Aorta (tissue), 5 donors: Measurements from ENCODE around the gene PPM1H. TPM values are rescaled to one million over a fixed set of nuclear protein-coding genes. Genes with fewer than 3 reads are reported as not detected.

Source experiments
- ATAC-seq: fragments of 200-7000 bp; cut with Tn5 transposase; one replicate; pipeline ENCODE4 v1.9.1; 2022; ENCODE audit warnings: moderate library complexity; ENCODE audit not compliant: low FRiP score
- DNase-seq, 2 donors: peaks; one replicate each; pipeline ENCODE4 v3.0.0-alpha.2; 2020
- H3K27ac ChIP-seq, 2 donors: one replicate each; pipeline ENCODE4 v1.5.1; 2013; ENCODE audit warnings: low read length in 2 of 2, mild to moderate bottlenecking in 2 of 2, moderate library complexity in 2 of 2, control low read depth in 1 of 2, inconsistent platforms in 1 of 2, low read depth in 1 of 2
- H3K27me3 ChIP-seq, 2 donors: one replicate each; pipeline ENCODE4 v1.6.1; 2013; ENCODE audit warnings: control low read depth in 1 of 2, low read length in 1 of 2, mild to moderate bottlenecking in 1 of 2, moderate library complexity in 1 of 2; ENCODE audit not compliant: insufficient read depth in 2 of 2, control insufficient read depth in 1 of 2
- H3K36me3 ChIP-seq, 2 donors: one replicate each; pipeline ENCODE4 v1.6.1; 2013; ENCODE audit warnings: control low read depth in 1 of 2, low read length in 1 of 2, mild to moderate bottlenecking in 1 of 2; ENCODE audit not compliant: insufficient read depth in 2 of 2, control insufficient read depth in 1 of 2
- H3K4me1 ChIP-seq, 2 donors: one replicate each; pipeline ENCODE4 v1.6.1; 2013; ENCODE audit warnings: low read length in 2 of 2, control low read depth in 1 of 2, mild to moderate bottlenecking in 1 of 2, moderate library complexity in 1 of 2; ENCODE audit not compliant: insufficient read depth in 2 of 2, control insufficient read depth in 1 of 2
- H3K4me3 ChIP-seq, 2 donors: one replicate each; pipeline ENCODE4 v1.5.1; 2013; ENCODE audit warnings: low read length in 2 of 2, control low read depth in 1 of 2, mild to moderate bottlenecking in 1 of 2
- H3K9me3 ChIP-seq: one replicate; pipeline ENCODE4 v1.6.1; 2013; ENCODE audit warnings: mild to moderate bottlenecking, low read length; ENCODE audit not compliant: control insufficient read depth
- WGBS, 2 donors: extraction: QIAGEN DNeasy Blood & Tissue Kit; methylation state at CpG; one replicate each; pipeline ENCODE4 v1.1.7; 2013; 5-methylcytosine and 5-hydroxymethylcytosine counted together
- intact Hi-C, 2 donors: fragments of 100-400 bp; cut with DNase I; formaldehyde crosslinking; loops; one replicate each; pipeline versions ENCODE4 v1.14.2 to v1.15.0; 2022
- polyA plus RNA-seq, 2 donors: library from polyadenylated mRNA; stranded (reverse); fragments of 200-250 nt; gene quantifications; one replicate each; pipeline ENCODE4 v1.2.3, GENCODE V29; 2013
- total RNA-seq, 2 donors: library from RNA; stranded (reverse); fragmentation: NEBNext Ultra II Directional; extraction: Animal tissue kit (Norgen Biotek cat#: 25700); gene quantifications; one replicate each; pipeline ENCODE4 v1.2.1, GENCODE V29; 2021
- donor health status: healthy with polysubstance abuse.
- donor health status: Bipolar disorder and iron deficiency.
- donor health status: DM: no; HTN: no; CAD: no.
- donor health status: DM: no; HTN: no; CAD: no.
- donor health status: DM: yes; HTN: yes; CAD: no.

Gene PPM1H
- total and polyA plus RNA-seq, 4 donors: 1.3 to 9.3 (median 3.7) TPM

DNA sequence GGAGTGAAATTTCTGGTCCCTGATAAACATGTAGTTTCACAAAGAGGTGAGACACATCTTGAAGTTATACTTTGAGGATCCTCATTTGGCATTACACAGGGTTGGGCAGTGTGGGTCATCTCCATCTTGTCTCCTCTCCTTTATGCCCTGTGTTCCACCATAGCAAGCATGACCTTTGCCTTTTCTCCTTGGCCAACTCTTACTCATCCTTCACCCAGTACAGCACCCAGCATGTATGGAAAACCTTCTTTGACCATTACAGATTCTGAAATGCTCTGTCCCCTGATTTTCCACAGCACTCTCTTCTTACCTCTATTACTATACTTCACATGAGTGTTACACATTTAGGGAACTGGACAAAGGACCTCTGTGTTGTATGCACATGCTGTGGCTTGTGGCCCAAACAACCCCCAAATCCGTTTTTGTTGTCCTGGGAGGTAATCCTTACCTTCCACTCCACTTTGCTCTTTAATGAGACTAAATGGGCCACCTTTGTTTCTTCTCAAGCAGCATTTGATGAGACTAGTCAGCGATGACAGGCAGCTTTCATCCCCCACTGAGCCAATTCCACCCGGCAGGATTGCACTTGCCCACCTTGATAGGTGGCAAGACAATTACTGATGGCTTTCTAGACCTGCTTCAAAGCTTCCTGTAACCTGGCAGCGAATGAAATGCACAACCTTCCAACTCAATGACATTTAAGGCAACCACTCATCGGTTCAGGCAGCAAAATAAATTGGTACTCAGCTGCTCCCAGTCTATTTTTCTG lies 304.8 kb downstream of the PPM1H start:
- intact Hi-C loops: no loop called here
- no peaks in the 10 kb centered on the region for H3K4me1 ChIP-seq
- no peaks in the 10 kb centered on the region for H3K36me3 ChIP-seq
- no peak for DNase-seq
- no peak overlapping the region for H3K27ac ChIP-seq
- 90 to 94% methylated on average over 5 of the region's 5 CpGs for WGBS, 2 donors
- no peak overlapping the region for H3K4me3 ChIP-seq
- H3K9me3 ChIP-seq: no peaks in the 10 kb centered on the region
- ATAC-seq: no peak
- H3K27me3 ChIP-seq: no peaks in the 10 kb centered on the region

DNA sequence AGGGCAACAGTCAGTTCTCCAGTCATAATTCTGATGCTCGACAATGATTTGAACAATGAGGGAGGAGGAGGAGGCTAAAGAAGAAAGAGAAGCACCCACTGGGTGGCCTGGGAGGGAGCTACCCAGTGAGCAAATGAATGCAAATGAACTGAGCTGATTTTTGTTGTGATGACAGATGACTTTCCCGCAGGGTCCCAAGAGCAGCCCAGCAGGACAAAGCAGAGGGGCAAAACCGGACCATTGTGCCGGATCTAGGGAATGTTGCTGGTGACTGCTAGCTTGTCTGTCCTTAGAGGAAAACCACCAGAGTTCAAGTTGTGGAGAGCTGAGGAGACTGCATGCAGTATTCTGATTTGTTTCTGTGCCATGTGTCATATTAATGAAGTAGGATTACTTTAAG lies 305.5 kb downstream of the PPM1H start:
- Histone ChIP-seq H3K27ac (no peak overlapping the region), H3K4me1 (no peaks in the 10 kb centered on the region), H3K4me3 (no peak overlapping the region), H3K36me3 (no peaks in the 10 kb centered on the region), H3K27me3 (no peaks in the 10 kb centered on the region), H3K9me3 (no peaks in the 10 kb centered on the region)
- intact Hi-C loops: no loop called here
- DNase-seq (no peak), ATAC-seq (no peak)
- 64 to 71% methylated on average over 4 of the region's 4 CpGs for WGBS, 2 donors

DNA sequence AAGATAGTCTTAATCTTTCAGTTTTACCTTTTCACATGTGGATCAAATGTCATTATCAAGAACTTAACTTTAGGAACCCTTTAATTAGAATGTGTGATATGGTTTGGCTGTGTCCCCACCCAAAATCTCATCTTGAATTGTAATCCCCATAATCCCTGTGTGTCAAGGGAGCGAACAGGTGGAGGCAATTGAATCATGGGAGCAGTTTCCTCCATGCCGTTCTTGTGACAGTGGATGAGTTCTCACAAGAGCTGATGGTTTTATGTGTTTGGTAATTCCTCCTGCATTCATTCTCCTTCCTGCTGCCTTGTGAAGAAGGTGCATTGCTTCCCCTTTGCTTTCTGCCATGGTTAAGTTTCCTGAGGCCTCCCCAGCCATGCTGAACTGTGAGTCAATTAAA lies 307.8 kb downstream of the PPM1H start:
- H3K9me3 ChIP-seq: no peaks in the 10 kb centered on the region
- no peak overlapping the region for H3K4me3 ChIP-seq
- no peaks in the 10 kb centered on the region for H3K27me3 ChIP-seq
- intact Hi-C loops: no loop called here
- H3K36me3 ChIP-seq: no peaks in the 10 kb centered on the region
- 93 to 98% methylated on average over 2 of the region's 2 CpGs for WGBS, 2 donors
- no peak overlapping the region for H3K27ac ChIP-seq
- ATAC-seq (no peak), DNase-seq (no peak)
- no peaks in the 10 kb centered on the region for H3K4me1 ChIP-seq

- intact Hi-C loops: no loop called here
- H3K9me3 ChIP-seq: no peaks in the 10 kb centered on the region
These were observed 309.7 kb downstream of the PPM1H start for GRCh38 chr12:62625228-62625627.

DNA sequence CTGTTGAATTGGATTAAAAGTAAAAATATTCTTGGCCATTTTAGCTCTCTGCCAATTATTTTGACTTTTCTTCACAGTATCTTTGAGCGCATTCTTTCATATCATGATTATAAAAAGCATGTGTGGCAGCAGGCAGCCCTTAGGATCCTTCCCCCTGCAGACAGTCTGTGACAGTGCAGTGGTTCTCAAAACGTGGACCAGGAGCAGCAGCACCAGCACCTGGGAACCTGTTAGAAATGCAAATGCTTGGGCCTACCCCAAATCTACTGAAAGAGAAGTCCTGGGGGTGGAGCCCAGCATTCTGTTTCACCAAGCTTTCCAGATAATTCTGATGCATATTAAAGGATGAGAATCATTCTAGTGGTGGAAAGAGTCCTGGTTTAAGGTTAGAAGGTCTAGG lies 312.8 kb downstream of the PPM1H start:
- Histone ChIP-seq H3K4me1 (no peaks in the 10 kb centered on the region), H3K27ac (no peak overlapping the region), H3K9me3 (no peaks in the 10 kb centered on the region), H3K36me3 (no peaks in the 10 kb centered on the region), H3K4me3 (no peak overlapping the region), H3K27me3 (no peaks in the 10 kb centered on the region)
- intact Hi-C loops: no loop called here
- no peak for DNase-seq
- 40 to 47% methylated on average over 2 of the region's 2 CpGs for WGBS, 2 donors
- ATAC-seq: no peak

More at GRCh38 chr12:62625228-62625627, 309.7 kb downstream of the PPM1H start:
- Histone ChIP-seq H3K27me3 (no peaks in the 10 kb centered on the region), H3K4me1 (no peaks in the 10 kb centered on the region), H3K27ac (no peak overlapping the region), H3K36me3 (no peaks in the 10 kb centered on the region), H3K4me3 (no peak overlapping the region)
- DNase-seq (no peak), ATAC-seq (no peak)
- 81 to 85% methylated on average over 2 of the region's 2 CpGs for WGBS, 2 donors

GRCh38 chr12:62621101-62621638 lies 313.8 kb downstream of the PPM1H start:
- Histone ChIP-seq H3K36me3 (no peaks in the 10 kb centered on the region), H3K27ac (no peak overlapping the region), H3K9me3 (no peaks in the 10 kb centered on the region), H3K4me3 (no peak overlapping the region), H3K4me1 (no peaks in the 10 kb centered on the region), H3K27me3 (no peaks in the 10 kb centered on the region)
- DNase-seq: no peak
- WGBS, 2 donors: 84 to 88% methylated on average over 8 of the region's 8 CpGs
- no peak for ATAC-seq
- intact Hi-C loops: no loop called here

- Histone ChIP-seq H3K4me1 (no peaks in the 10 kb centered on the region), H3K36me3 (no peaks in the 10 kb centered on the region), H3K9me3 (no peaks in the 10 kb centered on the region), H3K27ac (no peak overlapping the region), H3K4me3 (no peak overlapping the region), H3K27me3 (no peaks in the 10 kb centered on the region)
- WGBS, 2 donors: 87 to 93% methylated on average over 2 of the region's 2 CpGs
- intact Hi-C loops: no loop called here
- no peak for DNase-seq
- no peak for ATAC-seq
These were observed 316.0 kb downstream of the PPM1H start for GRCh38 chr12:62618930-62619329.

DNA sequence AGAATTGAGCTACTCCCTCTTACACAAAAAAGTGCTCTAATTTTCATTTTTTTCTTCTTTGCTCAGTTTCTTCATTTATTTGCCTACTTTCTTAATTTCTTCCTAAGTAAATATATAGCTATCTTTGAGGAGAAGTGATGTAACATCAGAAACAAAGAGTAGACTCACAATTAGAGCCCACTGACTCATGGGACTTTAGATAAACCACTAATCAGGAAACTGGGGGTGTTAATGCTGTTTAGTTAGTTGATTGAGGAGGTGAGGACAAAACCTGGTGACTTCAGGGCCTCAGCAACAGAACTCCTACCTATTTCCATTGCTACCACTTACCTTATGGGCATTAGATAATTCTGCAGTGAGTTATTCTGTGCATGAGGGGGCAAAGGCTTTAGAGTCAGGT lies 316.6 kb downstream of the PPM1H start:
- H3K27me3 ChIP-seq: no peaks in the 10 kb centered on the region
- DNase-seq (no peak), ATAC-seq (no peak)
- H3K36me3 ChIP-seq: no peaks in the 10 kb centered on the region
- no peak overlapping the region for H3K27ac ChIP-seq
- no peaks in the 10 kb centered on the region for H3K4me1 ChIP-seq
- intact Hi-C loops: no loop called here
- H3K4me3 ChIP-seq: no peak overlapping the region
- no peaks in the 10 kb centered on the region for H3K9me3 ChIP-seq

DNA sequence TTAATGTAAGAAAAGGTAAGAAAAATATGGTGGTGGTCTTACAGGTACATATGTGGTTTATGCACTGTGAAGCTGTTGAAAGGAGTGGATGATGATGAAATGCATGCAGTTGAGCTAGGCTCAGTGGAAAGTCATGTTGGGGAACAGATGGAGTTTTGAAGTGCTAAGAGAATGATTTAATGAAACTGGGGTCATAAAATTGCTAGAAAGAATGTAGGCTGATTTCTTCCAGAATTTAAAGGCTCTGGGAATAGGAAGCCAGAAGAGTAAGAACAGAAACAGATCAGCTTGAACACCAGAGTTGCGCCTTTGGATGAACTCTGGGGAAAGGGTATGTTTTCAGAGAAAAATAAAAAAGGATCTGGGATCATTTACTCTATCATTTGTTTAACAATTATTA lies 321.9 kb downstream of the PPM1H start:
- intact Hi-C loops: no loop called here
- Histone ChIP-seq H3K27ac (no peak overlapping the region), H3K36me3 (no peaks in the 10 kb centered on the region), H3K4me1 (peaks cover 0 to 3% of the 10 kb centered on the region in 2 donors), H3K9me3 (no peaks in the 10 kb centered on the region), H3K27me3 (no peaks in the 10 kb centered on the region), H3K4me3 (no peak overlapping the region)
- no peak for DNase-seq
- 99 to 100% methylated on average over 1 of the region's 1 CpG for WGBS, 2 donors
- no peak for ATAC-seq
